ENCODE measurements around the gene CHST8.

- TF ChIP-seq, protein P1, sequence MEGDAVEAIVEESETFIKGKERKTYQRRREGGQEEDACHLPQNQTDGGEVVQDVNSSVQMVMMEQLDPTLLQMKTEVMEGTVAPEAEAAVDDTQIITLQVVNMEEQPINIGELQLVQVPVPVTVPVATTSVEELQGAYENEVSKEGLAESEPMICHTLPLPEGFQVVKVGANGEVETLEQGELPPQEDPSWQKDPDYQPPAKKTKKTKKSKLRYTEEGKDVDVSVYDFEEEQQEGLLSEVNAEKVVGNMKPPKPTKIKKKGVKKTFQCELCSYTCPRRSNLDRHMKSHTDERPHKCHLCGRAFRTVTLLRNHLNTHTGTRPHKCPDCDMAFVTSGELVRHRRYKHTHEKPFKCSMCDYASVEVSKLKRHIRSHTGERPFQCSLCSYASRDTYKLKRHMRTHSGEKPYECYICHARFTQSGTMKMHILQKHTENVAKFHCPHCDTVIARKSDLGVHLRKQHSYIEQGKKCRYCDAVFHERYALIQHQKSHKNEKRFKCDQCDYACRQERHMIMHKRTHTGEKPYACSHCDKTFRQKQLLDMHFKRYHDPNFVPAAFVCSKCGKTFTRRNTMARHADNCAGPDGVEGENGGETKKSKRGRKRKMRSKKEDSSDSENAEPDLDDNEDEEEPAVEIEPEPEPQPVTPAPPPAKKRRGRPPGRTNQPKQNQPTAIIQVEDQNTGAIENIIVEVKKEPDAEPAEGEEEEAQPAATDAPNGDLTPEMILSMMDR (IDR thresholded peaks at IDR 0.05), result no peak
- no peak for TF ChIP-seq POLR2A (IDR thresholded peaks at IDR 0.05)
Measured at GRCh38 chr19:33736158-33736557, 114.4 kb downstream of the CHST8 start.
